ENCODE data around the gene PELO. TPM values are rescaled to one million over a fixed set of nuclear protein-coding genes. Genes with fewer than 3 reads are reported as not detected.

Gene PELO
- total and polyA plus RNA-seq, 9 of the 15 experiments (the other 6 are each of a cell fraction or from before 2014, with no cell fraction given), result 5.8 to 14.6 (median 9.6) TPM

- TF ChIP-seq ZNF407 (IDR thresholded peaks at IDR 0.05; ENCODE audit: low read depth), result no peak
- no peak for TF ChIP-seq KAT2B (IDR thresholded peaks at IDR 0.05; ENCODE audit: low read depth, low read length)
- TF ChIP-seq ID3 (CRISPR knock-in tag; IDR thresholded peaks at IDR 0.05), result no peak
- no peak; the same call in 1 of the 2 replicates for TF ChIP-seq ID3 (tag; IDR thresholded peaks at IDR 0.05)
- no peak for TF ChIP-seq ZBTB7A (IDR thresholded peaks at IDR 0.05; ENCODE audit: borderline replicate concordance, control insufficient read depth, low read depth, low read length)
- no peak for TF ChIP-seq ZBTB17 (CRISPR knock-in tag; IDR thresholded peaks at IDR 0.05)
- peak; percentile 58; the same call in 1 of the 2 replicates for TF ChIP-seq BRD4 (IDR thresholded peaks at IDR 0.05)
- no peak for TF ChIP-seq OTX1 (CRISPR knock-in tag; IDR thresholded peaks at IDR 0.05)
- no peak for TF ChIP-seq SRSF7 (optimal IDR thresholded peaks at IDR 0.05; ENCODE audit: low read depth, low read length)
- no peak for TF ChIP-seq MTF1 (CRISPR knock-in tag; IDR thresholded peaks at IDR 0.05; ENCODE audit: borderline replicate concordance)
- no peak for TF ChIP-seq ZFP36 (IDR thresholded peaks at IDR 0.05; ENCODE audit: low read depth, low read length, partially characterized antibody)
- TF ChIP-seq ZNF655 (CRISPR knock-in tag; IDR thresholded peaks at IDR 0.05), result no peak
- TF ChIP-seq MAZ (CRISPR knock-in tag; conservative IDR thresholded peaks at IDR 0.05 in 1 of 2, IDR thresholded peaks at IDR 0.05 in 1 of 2), result peak in 1 of 2 experiments; percentile 53; a peak in 1 of 4 replicates
- no peak for TF ChIP-seq ZNF644 (tag; IDR thresholded peaks at IDR 0.05; ENCODE audit: low read depth)
- TF ChIP-seq DACH1 (IDR thresholded peaks at IDR 0.05; ENCODE audit: partially characterized antibody), result no peak
- TF ChIP-seq TARDBP (IDR thresholded peaks at IDR 0.05), result no peak
- TF ChIP-seq ZFX (CRISPR knock-in tag; IDR thresholded peaks at IDR 0.05), result no peak; the same call in 1 of the 2 replicates
- no peak for TF ChIP-seq ZNF584 (CRISPR knock-in tag; IDR thresholded peaks at IDR 0.05; ENCODE audit: low read depth)
- no peak for TF ChIP-seq PHF21A (IDR thresholded peaks at IDR 0.05; ENCODE audit: borderline replicate concordance, low read depth)
- TF ChIP-seq IFI16 (CRISPR knock-in tag; IDR thresholded peaks at IDR 0.05), result no peak
- no peak for TF ChIP-seq SMARCA4 (IDR thresholded peaks at IDR 0.05)
- TF ChIP-seq ZNF224 (CRISPR knock-in tag; IDR thresholded peaks at IDR 0.05), result no peak
Observed at GRCh38 chr5:52799983-52800393, 12.3 kb downstream of the PELO start (continued).
